ENCODE measurements around the gene DDAH1.
"Not testable (repeated sequence)": the region's sequence is repeated elsewhere in the genome, so short reads cannot be mapped to it uniquely, and the experiment has no call there.

DDAH1 gene

GRCh38 chr1:85356130-85356529 lies 108.8 kb downstream of the DDAH1 start:
- no peak for DNase-seq

GRCh38 chr1:85352055-85352454 lies 112.9 kb downstream of the DDAH1 start:
- DNase-seq, result no peak

- no peak for DNase-seq
These were observed 113.6 kb downstream of the DDAH1 start for GRCh38 chr1:85351202-85351828.

GRCh38 chr1:85349224-85349623 lies 115.7 kb downstream of the DDAH1 start:
- no peak for DNase-seq

- no peak for DNase-seq
These were observed 117.1 kb downstream of the DDAH1 start for GRCh38 chr1:85347908-85348307.

GRCh38 chr1:85347275-85347674 lies 117.7 kb downstream of the DDAH1 start:
- DNase-seq, result not testable (repeated sequence)

- peak; percentile 25 for DNase-seq
These were observed 120.7 kb downstream of the DDAH1 start for GRCh38 chr1:85344256-85344694.

- no peak for DNase-seq
These were observed 121.2 kb downstream of the DDAH1 start for GRCh38 chr1:85343612-85344255.

GRCh38 chr1:85343213-85343611 lies 121.7 kb downstream of the DDAH1 start:
- no peak for DNase-seq

GRCh38 chr1:85342207-85342606 lies 122.8 kb downstream of the DDAH1 start:
- DNase-seq, result no peak

GRCh38 chr1:85340427-85340826 lies 124.5 kb downstream of the DDAH1 start:
- no peak for DNase-seq

- DNase-seq, result no peak
These were observed 125.1 kb downstream of the DDAH1 start for GRCh38 chr1:85339656-85340399.

- no peak for DNase-seq
These were observed 125.9 kb downstream of the DDAH1 start for GRCh38 chr1:85339089-85339488.

- no peak for DNase-seq
These were observed 130.0 kb downstream of the DDAH1 start for GRCh38 chr1:85334962-85335361.

- DNase-seq, result no peak
These were observed 131.8 kb downstream of the DDAH1 start for GRCh38 chr1:85333186-85333585.

- no peak for DNase-seq
These were observed 132.4 kb downstream of the DDAH1 start for GRCh38 chr1:85332575-85332974.

- no peak for DNase-seq
These were observed 134.2 kb downstream of the DDAH1 start for GRCh38 chr1:85330711-85331290.

- DNase-seq, result no peak
These were observed 134.7 kb downstream of the DDAH1 start for GRCh38 chr1:85330214-85330631.

- DNase-seq, result no peak
These were observed 136.1 kb downstream of the DDAH1 start for GRCh38 chr1:85328713-85329397.

GRCh38 chr1:85327759-85328158 lies 137.2 kb downstream of the DDAH1 start:
- DNase-seq, result no peak

- DNase-seq, result no peak
These were observed 138.1 kb downstream of the DDAH1 start for GRCh38 chr1:85326851-85327250.

GRCh38 chr1:85326336-85326735 lies 138.6 kb downstream of the DDAH1 start:
- DNase-seq, result no peak

- DNase-seq, result no peak
These were observed 139.0 kb downstream of the DDAH1 start for GRCh38 chr1:85325920-85326319.
